ENCODE data around the gene C1D.
A peak's percentile ranks its signal among the peaks of the same experiment; 100 is the strongest.

The C1D gene

DNA sequence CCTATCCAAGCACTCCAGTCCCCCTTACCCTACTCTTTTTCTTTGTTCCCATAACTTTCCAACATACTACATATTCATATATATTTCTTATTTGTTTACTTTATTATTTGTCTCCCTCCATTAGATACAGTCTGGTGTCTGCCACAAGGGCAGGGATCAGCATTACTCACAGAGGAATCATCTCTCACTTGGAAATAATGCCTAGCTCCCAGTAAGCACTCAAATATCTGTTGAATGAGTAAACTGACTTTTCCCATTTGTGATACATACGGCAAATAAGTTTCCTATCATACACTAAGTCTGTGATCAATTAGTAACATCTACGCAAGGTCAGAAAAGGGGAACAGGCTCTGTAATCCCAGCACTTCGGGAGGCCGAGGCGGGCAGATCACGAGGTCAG lies 18.7 kb downstream of the C1D start:
- peak; percentile 91 for FAIRE-seq

DNA sequence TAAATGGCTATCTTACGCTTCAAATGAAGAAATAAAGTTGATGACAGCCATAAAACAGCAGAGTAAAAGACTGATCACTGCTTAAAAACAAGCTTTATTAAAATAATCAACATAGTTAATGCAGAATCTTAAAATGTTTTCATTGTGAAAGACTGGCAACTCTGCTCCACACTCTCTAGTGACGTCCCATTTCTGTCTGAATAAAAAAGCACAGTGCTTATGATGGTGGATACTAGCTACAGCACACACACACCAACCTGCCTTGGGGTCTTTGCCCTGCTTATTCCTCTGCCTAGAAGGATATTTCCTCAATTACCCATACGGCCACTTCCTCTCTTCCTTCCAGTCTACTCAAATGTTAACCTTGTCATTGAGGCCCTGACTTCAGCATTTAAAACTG lies 19.1 kb downstream of the C1D start:
- DNase-seq (ENCODE audit: insufficient read length, low spot score) (no peak), FAIRE-seq (peak; percentile 62)
- TF ChIP-seq POLR2A (IDR thresholded peaks at IDR 0.05; ENCODE audit: low read depth, low read length), result no peak

More for the DNA sequence above, 18.7 kb downstream of the C1D start:
- no peak for TF ChIP-seq POLR2A (IDR thresholded peaks at IDR 0.05; ENCODE audit: low read depth, low read length)
- DNase-seq (ENCODE audit: insufficient read length, low spot score), result peak; percentile 23

DNA sequence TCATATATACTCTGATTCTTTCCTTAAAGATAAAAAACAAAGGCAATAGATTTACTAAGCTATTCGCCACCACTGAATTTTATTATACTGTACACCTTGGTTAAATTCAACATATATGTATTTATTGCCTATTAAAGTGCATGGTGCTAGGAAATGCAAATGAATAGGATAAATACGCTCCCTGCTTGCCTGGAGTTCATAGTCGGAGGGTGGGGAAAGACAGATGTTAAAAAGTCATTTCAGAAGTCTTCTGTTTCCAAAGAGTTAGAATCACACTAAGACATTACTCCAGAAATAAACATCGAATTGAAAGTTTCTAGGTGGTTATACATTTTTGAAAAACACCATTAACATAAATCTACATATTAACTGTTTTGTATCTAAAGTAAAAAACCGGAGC lies 19.8 kb downstream of the C1D start:
- no peak for FAIRE-seq
- no peak for DNase-seq (ENCODE audit: insufficient read length, low spot score)
- TF ChIP-seq POLR2A (IDR thresholded peaks at IDR 0.05; ENCODE audit: low read depth, low read length), result no peak

DNA sequence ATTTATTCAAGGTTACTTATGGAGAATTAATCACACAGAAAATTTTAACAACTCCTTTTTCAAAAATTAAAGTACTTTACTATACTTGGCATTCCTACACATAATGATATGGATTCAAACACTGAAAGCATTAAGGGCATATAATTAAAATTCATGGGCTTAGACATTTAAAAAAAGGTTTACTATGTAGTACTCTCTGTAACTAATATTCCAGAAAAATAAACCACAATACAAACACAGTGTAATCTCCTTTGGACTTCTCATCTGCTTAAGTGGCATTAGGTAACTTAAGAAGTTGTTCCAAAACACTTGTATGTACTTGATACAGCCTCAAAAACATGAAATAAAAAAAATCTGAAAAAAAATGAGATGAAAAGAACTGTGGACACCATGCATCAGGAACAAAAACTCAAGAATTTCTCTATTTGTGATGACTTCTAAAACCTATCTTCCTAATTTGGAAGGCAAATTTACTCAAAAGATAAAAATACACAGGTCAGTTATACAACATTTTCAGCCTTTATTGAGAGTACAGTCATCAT lies 21.0 kb downstream of the C1D start:
- TF ChIP-seq POLR2A (IDR thresholded peaks at IDR 0.05; ENCODE audit: low read depth, low read length), result no peak
- FAIRE-seq (no peak), DNase-seq (ENCODE audit: insufficient read length, low spot score) (no peak)

DNA sequence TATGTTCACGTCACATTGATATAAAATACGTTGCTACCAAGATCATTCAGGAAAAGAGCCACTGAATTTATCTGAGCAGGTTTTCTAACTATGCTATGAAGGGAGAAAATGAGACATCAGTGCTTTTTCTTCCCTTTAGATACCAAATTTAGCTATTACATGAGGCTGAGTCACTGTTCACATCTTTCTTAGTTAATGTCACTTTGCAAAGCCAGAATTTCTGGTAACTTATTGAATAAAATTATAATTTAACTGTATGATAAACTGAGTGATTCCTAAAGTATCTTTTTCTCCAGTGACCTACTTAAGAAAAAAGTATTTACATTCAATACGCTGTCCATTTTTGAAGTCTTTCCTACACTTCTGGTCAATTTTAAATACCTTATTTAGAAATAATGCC lies 22.7 kb downstream of the C1D start:
- FAIRE-seq, result no peak
- no peak for DNase-seq (ENCODE audit: insufficient read length, low spot score)
- no peak for TF ChIP-seq POLR2A (IDR thresholded peaks at IDR 0.05; ENCODE audit: low read depth, low read length)

DNA sequence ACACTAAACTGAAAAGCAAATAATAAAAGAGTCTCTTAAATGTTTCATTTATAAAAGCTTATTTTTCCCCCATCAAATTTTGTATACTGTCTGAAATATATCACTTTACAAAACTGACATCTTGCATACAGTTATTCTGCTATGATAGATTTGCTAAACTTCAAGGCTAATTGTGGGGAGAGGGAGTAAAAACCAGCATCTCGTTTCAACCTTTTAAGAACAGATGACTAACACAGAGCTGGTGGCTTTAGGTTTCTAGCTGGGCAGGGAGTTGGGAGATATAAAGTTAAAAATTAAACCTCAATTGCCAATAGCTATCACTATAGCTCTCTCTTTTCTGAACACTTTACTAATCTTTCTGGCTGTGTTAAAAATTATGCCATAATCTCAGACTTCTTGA lies 23.5 kb downstream of the C1D start:
- TF ChIP-seq POLR2A (IDR thresholded peaks at IDR 0.05; ENCODE audit: low read depth, low read length), result no peak
- no peak for DNase-seq (ENCODE audit: insufficient read length, low spot score)
- FAIRE-seq, result no peak

DNA sequence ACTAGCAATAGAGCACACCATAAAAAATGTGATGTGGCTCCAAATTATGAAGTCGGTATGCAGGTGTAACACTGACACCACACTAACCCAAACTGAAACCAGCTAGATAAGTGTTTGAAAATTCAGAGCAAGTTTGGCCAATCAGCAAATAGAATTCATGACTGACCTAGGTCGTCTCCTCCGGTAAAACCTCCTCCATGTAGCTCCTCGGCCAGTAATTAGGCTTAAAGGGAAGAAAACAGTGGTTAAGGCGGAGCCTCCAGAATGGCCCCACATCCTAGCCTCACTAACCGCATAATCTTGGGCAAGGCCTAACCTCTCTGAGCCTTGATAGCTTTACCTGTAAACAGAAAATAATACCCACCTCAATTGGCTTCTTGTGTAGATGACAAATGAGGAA lies 30.1 kb downstream of the C1D start:
- no peak for TF ChIP-seq POLR2A (IDR thresholded peaks at IDR 0.05; ENCODE audit: low read depth, low read length)
- DNase-seq (ENCODE audit: insufficient read length, low spot score) (no peak), FAIRE-seq (no peak)

DNA sequence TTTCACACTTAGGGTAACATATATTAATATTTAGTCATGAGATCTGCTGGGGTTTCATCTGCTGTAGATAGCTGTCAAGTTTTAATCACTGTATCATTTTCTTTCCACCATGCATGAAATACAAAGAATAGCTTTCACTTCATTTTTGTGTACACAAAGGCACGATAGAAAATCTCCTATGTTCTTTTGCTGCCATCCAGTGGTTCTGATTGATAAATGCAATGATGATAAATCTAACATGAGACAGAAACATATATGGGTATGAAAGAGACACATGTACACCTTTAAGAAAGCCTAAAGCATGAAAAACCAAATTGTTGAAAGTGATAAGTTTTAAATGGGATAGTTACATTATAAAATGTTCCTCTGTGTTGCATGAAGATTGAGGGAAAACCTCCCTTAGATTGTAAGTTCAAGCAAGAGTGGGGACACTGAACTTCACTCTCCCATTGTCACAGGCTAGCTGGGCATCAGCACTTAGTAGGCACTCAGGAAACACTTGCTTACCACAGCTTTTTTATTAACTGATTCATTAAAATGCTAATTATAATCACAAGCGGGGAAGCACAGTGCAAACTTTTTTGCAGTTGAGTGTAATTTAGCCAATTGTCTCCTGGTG lies 31.2 kb downstream of the C1D start:
- DNase-seq (ENCODE audit: insufficient read length, low spot score) (no peak), FAIRE-seq (peak; percentile 94)
- TF ChIP-seq POLR2A (IDR thresholded peaks at IDR 0.05; ENCODE audit: low read depth, low read length), result no peak

DNA sequence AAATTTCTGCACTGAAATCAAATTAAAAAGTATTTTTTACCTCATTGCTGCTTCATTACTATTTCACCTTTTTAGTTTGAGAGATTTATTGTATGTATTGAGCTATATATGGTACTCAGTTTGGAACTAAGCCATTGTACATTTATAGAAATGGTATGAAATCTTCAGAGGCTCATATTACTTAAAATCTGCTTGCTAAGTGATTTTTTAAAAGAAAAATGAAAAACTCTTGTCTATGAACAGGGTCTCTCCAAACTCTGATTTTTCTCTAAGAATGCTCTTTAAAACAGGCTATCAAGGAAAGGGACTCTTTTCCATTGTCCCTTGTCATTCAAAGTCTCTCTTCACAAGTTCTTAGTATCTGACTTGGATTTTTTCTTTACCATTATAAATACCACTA lies 31.8 kb downstream of the C1D start:
- no peak for FAIRE-seq
- DNase-seq (ENCODE audit: insufficient read length, low spot score), result no peak
- no peak for TF ChIP-seq POLR2A (IDR thresholded peaks at IDR 0.05; ENCODE audit: low read depth, low read length)

DNA sequence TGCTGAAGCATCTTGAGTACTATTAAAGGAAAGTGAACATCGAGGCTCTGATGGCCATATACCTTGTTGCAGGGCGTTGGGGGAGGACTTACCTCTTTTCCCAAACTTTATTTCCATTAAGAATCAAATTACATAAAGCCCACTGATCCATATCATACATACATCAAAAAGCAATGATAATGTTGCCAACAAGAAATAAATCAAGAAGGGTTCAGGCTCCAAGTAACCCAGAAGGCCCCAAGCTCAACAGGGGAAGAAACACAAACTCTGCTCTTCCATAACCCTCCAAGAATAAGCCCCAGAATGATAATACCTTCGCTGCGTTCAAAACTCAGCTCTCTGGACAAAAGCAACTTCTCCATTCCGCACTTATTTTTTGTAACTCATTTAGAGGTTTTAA lies 32.3 kb downstream of the C1D start:
- TF ChIP-seq POLR2A (IDR thresholded peaks at IDR 0.05; ENCODE audit: low read depth, low read length), result no peak
- FAIRE-seq (no peak), DNase-seq (ENCODE audit: insufficient read length, low spot score) (no peak)

DNA sequence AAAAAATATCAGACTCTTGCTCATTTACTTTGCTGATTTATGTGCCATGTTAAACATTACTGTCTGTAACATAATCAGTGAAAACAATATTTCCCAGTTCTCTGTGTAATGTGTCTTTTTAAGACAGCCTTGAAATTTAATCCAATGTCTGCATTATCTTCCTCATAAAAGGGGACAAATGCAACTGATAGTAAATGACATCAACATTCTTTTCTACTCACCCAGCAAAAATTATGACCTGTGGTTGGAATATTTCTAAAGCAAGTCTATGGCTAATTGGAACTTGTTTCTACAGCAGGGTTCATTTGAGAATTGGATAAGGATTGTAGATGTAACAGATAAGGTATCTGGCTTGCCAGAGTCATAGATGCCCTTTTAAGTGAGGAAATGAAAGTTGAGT lies 34.8 kb downstream of the C1D start:
- TF ChIP-seq POLR2A (IDR thresholded peaks at IDR 0.05; ENCODE audit: low read depth, low read length), result no peak
- FAIRE-seq (peak; percentile 92), DNase-seq (ENCODE audit: insufficient read length, low spot score) (no peak)

DNA sequence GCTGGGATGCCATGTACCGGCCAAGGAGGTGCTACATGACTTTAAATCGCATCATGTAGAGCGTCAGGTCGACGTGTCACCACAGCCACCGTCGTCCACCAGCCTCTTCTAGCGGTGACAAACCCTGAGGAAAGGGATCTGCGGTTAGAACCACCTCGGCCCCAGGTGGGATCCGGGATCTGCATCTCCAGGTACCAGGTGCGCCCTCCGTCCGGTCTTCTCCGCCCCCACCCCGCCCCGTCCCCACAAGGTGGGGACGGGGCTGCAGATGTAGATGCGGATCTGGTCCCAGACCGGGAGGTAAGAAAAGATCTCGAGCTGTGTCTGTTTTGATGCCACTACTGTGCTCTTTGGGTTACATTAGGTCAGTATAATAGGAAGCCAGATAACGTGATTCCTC lies 38.4 kb downstream of the C1D start:
- DNase-seq (ENCODE audit: insufficient read length, low spot score) (no peak), FAIRE-seq (no peak)
- no peak for TF ChIP-seq POLR2A (IDR thresholded peaks at IDR 0.05; ENCODE audit: low read depth, low read length)

DNA sequence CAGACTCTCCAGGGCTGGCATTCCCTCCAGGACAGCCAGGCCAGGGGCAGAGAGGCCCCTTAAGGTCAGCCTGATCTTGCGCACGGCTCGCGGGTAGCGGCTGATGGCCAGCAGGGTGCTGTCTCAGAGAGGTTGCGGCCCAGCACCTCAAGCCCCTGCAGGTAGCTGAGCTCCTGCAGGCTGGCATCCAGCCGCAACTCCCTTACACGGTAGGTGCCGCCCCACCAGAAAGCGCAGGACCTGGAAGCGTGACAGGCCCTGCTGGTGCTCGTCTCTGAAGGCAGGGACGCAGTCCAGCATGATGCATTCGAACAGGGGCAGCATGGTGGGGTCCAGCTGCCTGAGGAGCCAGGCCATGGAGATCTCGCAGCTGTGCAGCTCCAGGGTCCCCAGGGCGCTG lies 38.9 kb downstream of the C1D start:
- no peak for TF ChIP-seq POLR2A (IDR thresholded peaks at IDR 0.05; ENCODE audit: low read depth, low read length)
- no peak for FAIRE-seq
- DNase-seq (ENCODE audit: insufficient read length, low spot score), result no peak

DNA sequence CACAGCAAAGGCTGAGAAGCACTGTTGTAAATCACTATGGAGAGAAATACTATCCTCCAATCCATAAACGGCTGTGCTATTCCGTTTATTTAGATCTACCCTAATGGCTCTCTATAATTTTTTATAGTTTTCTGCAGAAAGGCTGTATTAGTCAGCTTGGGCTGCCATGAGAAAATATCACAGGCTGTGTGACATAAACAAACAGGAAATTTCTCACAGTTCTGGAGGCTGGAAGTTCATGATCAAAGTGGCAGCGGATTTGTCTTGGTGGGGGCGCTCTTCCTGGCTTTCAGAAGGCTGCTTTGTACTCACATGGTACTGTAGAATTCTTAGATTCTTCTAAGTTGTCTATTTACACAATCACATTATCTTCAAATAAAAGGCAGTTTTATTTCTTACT lies 44.1 kb downstream of the C1D start:
- TF ChIP-seq POLR2A (IDR thresholded peaks at IDR 0.05; ENCODE audit: low read depth, low read length), result no peak
- no peak for DNase-seq (ENCODE audit: insufficient read length, low spot score)
- no peak for FAIRE-seq

DNA sequence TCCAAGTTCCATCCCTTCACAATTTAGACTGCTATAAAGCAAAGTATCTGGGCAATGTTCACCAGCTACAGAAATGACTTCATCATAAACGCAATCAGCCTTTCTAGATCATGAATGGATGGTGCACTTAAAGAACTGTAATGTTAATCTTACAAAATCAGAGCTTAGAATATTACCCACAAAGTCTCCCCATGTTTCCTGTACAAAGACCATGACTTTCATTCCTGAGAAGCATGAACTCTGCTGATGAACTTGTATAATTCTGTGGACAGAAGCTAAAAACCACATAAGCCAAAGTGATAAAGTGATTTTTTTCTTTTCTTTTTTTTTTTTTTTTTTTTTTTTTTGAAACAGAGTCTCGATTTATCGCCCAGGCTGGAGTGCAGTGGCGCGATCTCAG lies 53.3 kb downstream of the C1D start:
- DNase-seq (ENCODE audit: insufficient read length, low spot score), result no peak
- no peak for FAIRE-seq
- no peak for TF ChIP-seq POLR2A (IDR thresholded peaks at IDR 0.05; ENCODE audit: low read depth, low read length)
